Smooth muscle cell of the pulmonary artery (primary cell): Measurements from ENCODE around the gene ANLN. TPM values are rescaled to one million over a fixed set of nuclear protein-coding genes. Genes with fewer than 3 reads are reported as not detected.

Experiments used
- total RNA-seq: library from RNA; depleted of rRNA; stranded (reverse); fragments of >200 nt; gene quantifications from 2 replicates; pipeline ENCODE4 v1.2.3, GENCODE V29; 2014

Gene ANLN
- 11.5 and 27.8 TPM in 2 replicates for total RNA-seq

GRCh38 chr7:36389371-36390198 lies at the start of gene ANLN:
Gene ANLN, plus strand, starts transcription at chr7:36389862. Its CDS starts 165 bp downstream, at chr7:36390027.

Other genes starting within 250 kb of the ANLN start
- gene EEPD1, start 236.6 kb upstream of the ANLN start, total RNA-seq: 3.6 and 3.8 TPM in 2 replicates